Prostate gland (tissue), 2 donors: ENCODE data around the gene ALDH1L2.

Source experiments
- CTCF ChIP-seq, 4 experiments: fragments of 200-600 bp in 2 of 4; fragments of 450-650 bp in 2 of 4; sonication (generic) in 2 of 4; IDR thresholded peaks; 1 replicate in 3 of 4; 2 replicates in 1 of 4; pipeline ENCODE4 v1.5.1; 2016 to 2019; ENCODE audit warnings: antibody characterized with exemption in 4 of 4, mild to moderate bottlenecking in 2 of 4, moderate library complexity in 2 of 4
- POLR2A ChIP-seq: fragments of 450-650 bp; IDR thresholded peaks from one replicate; pipeline ENCODE4 v1.6.1; 2016; ENCODE audit warnings: antibody characterized with exemption, mild to moderate bottlenecking
- POLR2AphosphoS5 ChIP-seq: sonication (generic); formaldehyde crosslinking; IDR thresholded peaks from one replicate; pipeline ENCODE4 v1.6.1; 2017; ENCODE audit warnings: antibody characterized with exemption

- no peak for TF ChIP-seq POLR2AphosphoS5
- no peak for TF ChIP-seq CTCF (IDR thresholded peaks at IDR 0.05)
- TF ChIP-seq POLR2A = no peak
Observed at GRCh38 chr12:105047308-105047707, 37.0 kb downstream of the ALDH1L2 start.
